Activated CD4-positive, alpha-beta T cell treated with anti-CD3 and anti-CD28 coated beads for 1 hour (primary cell): ENCODE measurements around the gene SDHAF4.
"Not testable (repeated sequence)": the region's sequence is repeated elsewhere in the genome, so short reads cannot be mapped to it uniquely, and the experiment has no call there.

ENCODE experiments used
- DNase-seq: peaks from one replicate; pipeline ENCODE4 v3.0.0-alpha.2; 2020

The SDHAF4 gene

GRCh38 chr6:70593118-70593486 is 26.4 kb downstream of the SDHAF4 start:
- no peak for DNase-seq

- no peak for DNase-seq
Observed at GRCh38 chr6:70599187-70599586, 32.5 kb downstream of the SDHAF4 start.

- no peak for DNase-seq
Observed at GRCh38 chr6:70601014-70601413, 34.3 kb downstream of the SDHAF4 start.

GRCh38 chr6:70604254-70604653 is 37.5 kb downstream of the SDHAF4 start:
- DNase-seq = no peak

- not testable (repeated sequence) for DNase-seq
Observed at GRCh38 chr6:70607371-70607770, 40.6 kb downstream of the SDHAF4 start.

GRCh38 chr6:70609181-70609580 is 42.5 kb downstream of the SDHAF4 start:
- DNase-seq = not testable (repeated sequence)

GRCh38 chr6:70616728-70617260 is 50.1 kb downstream of the SDHAF4 start:
- no peak for DNase-seq

- no peak for DNase-seq
Observed at GRCh38 chr6:70620746-70621145, 54.0 kb downstream of the SDHAF4 start.

- no peak for DNase-seq
Observed at GRCh38 chr6:70622461-70622860, 55.7 kb downstream of the SDHAF4 start.

- no peak for DNase-seq
Observed at GRCh38 chr6:70625436-70625835, 58.7 kb downstream of the SDHAF4 start.

- no peak for DNase-seq
Observed at GRCh38 chr6:70627500-70628254, 60.9 kb downstream of the SDHAF4 start.

GRCh38 chr6:70629929-70630328 is 63.2 kb downstream of the SDHAF4 start:
- no peak for DNase-seq

- DNase-seq = no peak
Observed at GRCh38 chr6:70633870-70634269, 67.1 kb downstream of the SDHAF4 start.

- DNase-seq = no peak
Observed at GRCh38 chr6:70636596-70636995, 69.9 kb downstream of the SDHAF4 start.

GRCh38 chr6:70638468-70638867 is 71.7 kb downstream of the SDHAF4 start:
- no peak for DNase-seq
